T-helper 1 cell treated with Interleukin-12 subunit alpha and Interleukin-12 subunit beta and Interleukin-4 antibody, amounts not matched to agents 30 μg/mL and 1 μg/mL, for 36 hours (primary cell): ENCODE results near the gene CHMP1A.
A peak's percentile ranks its signal among the peaks of the same experiment; 100 is the strongest.

Experiments
- H3K27ac Mint-ChIP-seq: one replicate; pipeline ENCODE4 v1.8.0; 2021; ENCODE audit warnings: mild to moderate bottlenecking, mixed read lengths
- H3K27me3 Mint-ChIP-seq: one replicate; pipeline ENCODE4 v1.8.0; 2021; ENCODE audit warnings: low read depth, mixed read lengths
- H3K36me3 Mint-ChIP-seq: one replicate; pipeline ENCODE4 v1.8.0; 2021; ENCODE audit warnings: low read depth, mixed read lengths
- H3K4me1 Mint-ChIP-seq: one replicate; pipeline ENCODE4 v1.8.0; 2021; ENCODE audit warnings: low read depth, mixed read lengths
- H3K4me3 Mint-ChIP-seq: one replicate; pipeline ENCODE4 v1.8.0; 2021; ENCODE audit warnings: mild to moderate bottlenecking, moderate library complexity, mixed read lengths
- H3K9me3 Mint-ChIP-seq: one replicate; pipeline ENCODE4 v1.8.0; 2021; ENCODE audit warnings: mixed read lengths

CHMP1A gene

GRCh38 chr16:89615176-89615575 lies 42.3 kb downstream of the CHMP1A start:
- Mint-ChIP-seq H3K4me1 (peaks cover 4% of the 10 kb centered on the region), H3K36me3 (no peaks in the 10 kb centered on the region), H3K4me3 (no peak overlapping the region)

GRCh38 chr16:89613954-89614459 lies 43.5 kb downstream of the CHMP1A start:
- Mint-ChIP-seq H3K36me3 (no peaks in the 10 kb centered on the region), H3K27ac (no peak overlapping the region), H3K27me3 (no peaks in the 10 kb centered on the region), H3K9me3 (peaks cover 7% of the 10 kb centered on the region), H3K4me1 (peaks cover 4% of the 10 kb centered on the region), H3K4me3 (no peak overlapping the region)

More at GRCh38 chr16:89615176-89615575, 42.3 kb downstream of the CHMP1A start:
- peaks cover 7% of the 10 kb centered on the region for H3K9me3 Mint-ChIP-seq
- no peak overlapping the region for H3K27ac Mint-ChIP-seq
- no peaks in the 10 kb centered on the region for H3K27me3 Mint-ChIP-seq

- no peaks in the 10 kb centered on the region for H3K36me3 Mint-ChIP-seq
- no peak within 1 kb of the TSS for H3K27ac Mint-ChIP-seq
- H3K27me3 Mint-ChIP-seq, result no peaks in the 10 kb centered on the region
- no peak within 1 kb of the TSS for H3K4me3 Mint-ChIP-seq
- peaks cover 7% of the 10 kb centered on the region for H3K9me3 Mint-ChIP-seq
- H3K4me1 Mint-ChIP-seq, result peaks cover 4% of the 10 kb centered on the region
Observed at GRCh38 chr16:89613231-89613953, 44.1 kb downstream of the CHMP1A start, which contains the start of gene DPEP1. Gene DPEP1 (plus strand): TSS chr16:89613642. CDS start chr16:89630411, 16,769 bp downstream.

GRCh38 chr16:89612415-89613166 lies 44.9 kb downstream of the CHMP1A start:
- Mint-ChIP-seq H3K27me3 (no peaks in the 10 kb centered on the region), H3K36me3 (no peaks in the 10 kb centered on the region), H3K9me3 (peaks cover 7% of the 10 kb centered on the region), H3K4me3 (no peak overlapping the region), H3K4me1 (peaks cover 4% of the 10 kb centered on the region), H3K27ac (no peak overlapping the region)

GRCh38 chr16:89610108-89610453 lies 47.4 kb downstream of the CHMP1A start:
- H3K36me3 Mint-ChIP-seq, result no peaks in the 10 kb centered on the region
- no peaks in the 10 kb centered on the region for H3K9me3 Mint-ChIP-seq
- no peaks in the 10 kb centered on the region for H3K4me1 Mint-ChIP-seq

GRCh38 chr16:89607937-89608740 lies 49.4 kb downstream of the CHMP1A start:
- Mint-ChIP-seq H3K27me3 (peaks cover under 1% of the 10 kb centered on the region), H3K36me3 (no peaks in the 10 kb centered on the region), H3K4me1 (peaks cover under 1% of the 10 kb centered on the region), H3K27ac (no peak overlapping the region), H3K9me3 (no peaks in the 10 kb centered on the region), H3K4me3 (no peak overlapping the region)

More at GRCh38 chr16:89610108-89610453, 47.4 kb downstream of the CHMP1A start:
- H3K27me3 Mint-ChIP-seq, result no peaks in the 10 kb centered on the region
- no peak overlapping the region for H3K27ac Mint-ChIP-seq
- H3K4me3 Mint-ChIP-seq, result no peak overlapping the region

- Mint-ChIP-seq H3K9me3 (no peaks in the 10 kb centered on the region), H3K27ac (no peak overlapping the region), H3K36me3 (no peaks in the 10 kb centered on the region), H3K4me1 (peaks cover 7% of the 10 kb centered on the region), H3K27me3 (peaks cover 4% of the 10 kb centered on the region), H3K4me3 (no peak overlapping the region)
Observed at GRCh38 chr16:89607453-89607852, 50.1 kb downstream of the CHMP1A start.

GRCh38 chr16:89606006-89606405 lies 51.5 kb downstream of the CHMP1A start:
- peaks cover 10% of the 10 kb centered on the region for H3K4me1 Mint-ChIP-seq
- no peaks in the 10 kb centered on the region for H3K36me3 Mint-ChIP-seq
- no peak overlapping the region for H3K4me3 Mint-ChIP-seq
- peaks cover 4% of the 10 kb centered on the region for H3K27me3 Mint-ChIP-seq
- H3K9me3 Mint-ChIP-seq, result no peaks in the 10 kb centered on the region
- no peak overlapping the region for H3K27ac Mint-ChIP-seq

- no peaks in the 10 kb centered on the region for H3K9me3 Mint-ChIP-seq
- no peak overlapping the region for H3K4me3 Mint-ChIP-seq
- no peaks in the 10 kb centered on the region for H3K36me3 Mint-ChIP-seq
- peaks cover 4% of the 10 kb centered on the region for H3K27me3 Mint-ChIP-seq
- peaks cover 10% of the 10 kb centered on the region for H3K4me1 Mint-ChIP-seq
- H3K27ac Mint-ChIP-seq, result no peak overlapping the region
Observed at GRCh38 chr16:89605186-89605970, 52.1 kb downstream of the CHMP1A start.

GRCh38 chr16:89604764-89605163 lies 52.7 kb downstream of the CHMP1A start:
- Mint-ChIP-seq H3K27ac (no peak overlapping the region), H3K9me3 (no peaks in the 10 kb centered on the region), H3K27me3 (peaks cover 4% of the 10 kb centered on the region), H3K4me1 (peaks cover 10% of the 10 kb centered on the region), H3K4me3 (no peak overlapping the region), H3K36me3 (no peaks in the 10 kb centered on the region)

GRCh38 chr16:89602952-89603590 lies 54.4 kb downstream of the CHMP1A start:
- no peaks in the 10 kb centered on the region for H3K9me3 Mint-ChIP-seq
- peaks cover 12% of the 10 kb centered on the region for H3K4me1 Mint-ChIP-seq
- H3K36me3 Mint-ChIP-seq, result no peaks in the 10 kb centered on the region
- peak overlapping the region; percentile 19 for H3K27ac Mint-ChIP-seq
- peaks cover 4% of the 10 kb centered on the region for H3K27me3 Mint-ChIP-seq
- no peak overlapping the region for H3K4me3 Mint-ChIP-seq

- H3K27ac Mint-ChIP-seq, result no peak overlapping the region
- H3K36me3 Mint-ChIP-seq, result no peaks in the 10 kb centered on the region
- peaks cover 4% of the 10 kb centered on the region for H3K27me3 Mint-ChIP-seq
- no peaks in the 10 kb centered on the region for H3K9me3 Mint-ChIP-seq
- peaks cover 12% of the 10 kb centered on the region for H3K4me1 Mint-ChIP-seq
- H3K4me3 Mint-ChIP-seq, result no peak overlapping the region
Observed at GRCh38 chr16:89602273-89602951, 55.1 kb downstream of the CHMP1A start.

- Mint-ChIP-seq H3K36me3 (no peaks in the 10 kb centered on the region), H3K4me3 (no peak overlapping the region), H3K27ac (no peak overlapping the region), H3K4me1 (peaks cover 12% of the 10 kb centered on the region), H3K9me3 (no peaks in the 10 kb centered on the region), H3K27me3 (peaks cover 4% of the 10 kb centered on the region)
Observed at GRCh38 chr16:89601906-89602272, 55.6 kb downstream of the CHMP1A start.
